Omental fat pad (tissue), 4 donors: ENCODE measurements around the gene DKC1. TPM values are rescaled to one million over a fixed set of nuclear protein-coding genes. Genes with fewer than 3 reads are reported as not detected.
"Not testable (repeated sequence)": the region's sequence is repeated elsewhere in the genome, so short reads cannot be mapped to it uniquely, and the experiment has no call there.

Source experiments
- ATAC-seq: fragments of 150-250 bp; one replicate; pipeline ENCODE4 v1.9.1; 2016; ENCODE audit warnings: mild to moderate bottlenecking, moderate library complexity; ENCODE audit not compliant: low FRiP score
- DNase-seq: peaks from one replicate; pipeline ENCODE4 v3.0.0-alpha.2; 2019; ENCODE audit warnings: low spot score
- CTCF ChIP-seq, 3 donors: fragments of 450-650 bp; IDR thresholded peaks; one replicate each; pipeline ENCODE4 v1.5.1; 2016 to 2017; ENCODE audit warnings: antibody characterized with exemption in 3 of 3, mild to moderate bottlenecking in 3 of 3, moderate library complexity in 2 of 3
- total RNA-seq, 4 donors: library from RNA; depleted of rRNA; stranded (reverse); fragments of >200 nt; gene quantifications; one replicate each; pipeline ENCODE4 v1.1.0, GENCODE V29; 2016

DKC1 gene
- total RNA-seq, 4 donors from 2014 or later, result 29.8 to 125 (median 35.9) TPM

DNA sequence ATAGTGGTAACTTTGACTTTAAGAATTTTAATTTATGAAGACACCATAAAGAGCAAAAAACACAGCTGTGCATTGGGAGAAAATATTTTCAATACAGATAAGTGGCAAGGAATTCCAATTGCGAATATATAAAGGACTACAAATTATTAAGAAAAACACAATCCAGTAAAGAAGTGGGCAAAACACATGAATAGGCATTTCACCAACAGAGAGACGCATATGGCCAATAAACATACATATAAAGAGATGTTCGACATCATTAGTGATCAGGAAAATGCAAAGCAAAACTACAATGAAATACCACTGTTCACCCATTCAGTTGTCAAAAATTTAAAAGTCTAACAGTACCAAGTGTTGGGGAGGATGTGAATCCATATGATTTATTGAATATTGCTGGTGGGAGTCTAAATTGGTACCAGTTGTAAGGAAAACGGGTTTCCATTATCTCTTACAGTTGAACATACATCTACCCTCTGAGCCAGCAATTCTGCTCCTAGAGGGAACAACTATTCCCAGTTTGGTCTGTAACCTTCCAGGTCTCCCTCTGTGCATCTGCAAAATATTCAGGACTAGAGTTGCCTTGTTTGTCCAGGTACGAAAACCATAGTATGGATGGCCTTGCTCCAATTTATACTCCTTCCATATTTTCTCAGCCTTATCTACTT lies 44.3 kb downstream of the DKC1 start:
- ATAC-seq (no peak), DNase-seq (no peak)
- TF ChIP-seq CTCF (IDR thresholded peaks at IDR 0.05), result no peak

GRCh38 chrX:154809939-154810665 lies 47.4 kb downstream of the DKC1 start:
- no peak for TF ChIP-seq CTCF (IDR thresholded peaks at IDR 0.05)
- no peak for DNase-seq
- ATAC-seq, result no peak

DNA sequence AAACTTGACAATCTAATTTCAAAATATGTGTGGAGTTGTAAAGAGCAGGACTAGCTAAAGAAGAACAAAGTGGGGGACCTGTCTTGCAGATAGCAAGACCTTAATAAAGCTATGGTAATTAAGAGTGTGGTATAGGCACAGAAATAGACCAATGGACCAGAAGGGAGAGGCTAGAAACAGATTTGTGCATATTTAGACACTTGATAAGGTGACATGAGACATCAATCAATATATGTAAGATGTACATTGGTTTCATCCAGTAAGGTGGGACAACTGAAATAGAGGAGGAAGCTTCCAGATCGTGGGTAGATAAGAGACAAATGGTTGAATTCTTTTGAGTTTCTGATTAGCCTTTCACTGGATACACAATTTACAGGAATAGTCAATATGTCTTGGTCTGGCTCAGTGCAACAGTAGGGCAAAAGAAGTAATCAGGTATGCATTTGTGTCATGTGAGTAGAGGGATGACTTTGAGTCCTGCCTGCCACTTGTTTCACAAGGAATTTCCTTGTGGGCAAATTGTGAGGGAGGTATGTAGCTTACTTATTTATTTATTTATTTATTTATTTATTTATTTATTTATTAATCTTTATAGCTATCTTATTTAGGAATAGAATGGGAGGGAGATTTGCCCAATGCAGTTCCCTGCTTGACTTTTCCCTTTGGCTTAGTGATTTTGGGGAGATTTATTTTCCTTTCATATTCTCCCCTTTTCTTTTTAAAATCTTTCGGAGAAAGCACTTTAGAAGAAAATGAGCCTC lies 49.9 kb downstream of the DKC1 start:
- ATAC-seq, result no peak

GRCh38 chrX:154813801-154814200 lies 51.1 kb downstream of the DKC1 start:
- TF ChIP-seq CTCF (IDR thresholded peaks at IDR 0.05), result no peak
- DNase-seq (no peak), ATAC-seq (no peak)

More for the DNA sequence above, 49.9 kb downstream of the DKC1 start:
- TF ChIP-seq CTCF (IDR thresholded peaks at IDR 0.05), result no peak
- DNase-seq, result no peak

DNA sequence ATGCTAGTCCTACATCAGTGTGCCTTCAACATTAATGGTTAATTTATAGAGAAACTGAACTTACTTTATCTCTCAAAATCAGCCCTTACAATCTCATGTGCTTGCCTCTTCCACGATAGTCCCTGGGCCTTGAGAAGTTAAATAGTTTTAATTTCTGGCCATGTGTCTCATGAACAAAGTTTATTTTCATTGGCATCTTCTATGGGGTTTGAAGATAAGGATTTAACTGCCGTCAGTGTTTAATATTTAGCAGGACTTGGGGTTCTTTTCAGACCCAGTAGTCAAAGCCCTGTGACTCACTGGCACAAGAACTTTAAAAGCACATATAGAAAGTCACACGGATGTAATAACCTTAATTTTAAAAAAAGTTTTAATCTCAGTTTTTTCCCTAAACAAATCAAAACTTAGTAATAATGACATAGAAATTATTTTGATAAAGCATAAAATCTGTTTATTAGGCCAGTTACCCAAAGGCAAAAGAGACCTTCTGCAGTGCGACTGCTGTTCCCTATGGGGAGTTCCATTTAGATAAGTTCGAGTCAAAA lies 52.7 kb downstream of the DKC1 start:
- ATAC-seq (no peak), DNase-seq (no peak)
- TF ChIP-seq CTCF (IDR thresholded peaks at IDR 0.05), result no peak

GRCh38 chrX:154816326-154816898 lies 53.7 kb downstream of the DKC1 start:
- not testable (repeated sequence) for DNase-seq, ATAC-seq

DNA sequence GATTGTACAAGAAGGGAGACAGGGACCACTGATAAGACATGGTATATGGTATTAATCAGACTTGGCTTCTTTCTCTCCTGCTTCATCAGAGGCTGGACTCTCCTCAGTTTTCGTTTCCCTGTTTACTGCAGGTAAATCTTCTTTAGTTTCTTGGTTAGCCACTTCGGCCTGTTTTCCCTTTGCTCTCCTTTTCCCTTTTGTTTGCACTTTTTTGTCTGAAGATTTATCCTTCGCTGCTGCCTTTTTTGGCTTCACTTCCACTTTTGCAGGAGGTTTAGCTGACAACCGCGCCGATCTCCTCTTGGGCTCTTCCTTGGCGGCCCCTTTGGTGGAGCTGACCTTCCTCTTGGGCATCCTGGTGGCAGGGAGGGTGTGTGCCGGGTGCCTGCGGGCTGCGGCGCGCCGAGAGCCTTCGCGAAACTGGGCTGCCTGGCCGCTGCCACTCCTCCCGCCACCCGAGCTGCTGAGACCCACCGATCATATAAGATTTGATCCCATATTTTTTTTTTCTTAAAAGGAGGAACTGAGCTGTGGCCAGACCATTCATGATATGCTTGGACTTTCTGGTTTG lies 54.5 kb downstream of the DKC1 start:
- DNase-seq, ATAC-seq: not testable (repeated sequence)
